HL-60 (cell line): Measurements from ENCODE around the gene WLS.

Experiments
- DNase-seq, 2 experiments: peaks; one replicate each; pipeline ENCODE4 v3.0.0-alpha.2; 2010 to 2020; ENCODE audit warnings: low read depth in 1 of 2, low spot score in 1 of 2
- H3K27ac ChIP-seq: fragments of 250-450 bp; sonication (Bioruptor Pico); replicated peaks from 2 replicates; pipeline ENCODE4 v1.5.1; 2020; ENCODE audit warnings: mild to moderate bottlenecking, moderate library complexity
- H3K27me3 ChIP-seq: fragments of 250-450 bp; sonication (Bioruptor Pico); 2 replicates; pipeline ENCODE4 v1.5.1; 2021; ENCODE audit warnings: mild to moderate bottlenecking, moderate library complexity; ENCODE audit not compliant: insufficient read depth, poor library complexity, severe bottlenecking
- H3K4me3 ChIP-seq: replicated peaks from 2 replicates; pipeline ENCODE4 v1.5.1; 2011; ENCODE audit warnings: mild to moderate bottlenecking, control low read depth, low read length; ENCODE audit not compliant: insufficient read depth
- GABPA ChIP-seq: IDR thresholded peaks from 2 replicates; pipeline ENCODE4 v1.6.1; 2012; ENCODE audit warnings: low read depth
- POLR2AphosphoS5 ChIP-seq: IDR thresholded peaks from 2 replicates; pipeline ENCODE4 v1.6.1; 2012; ENCODE audit warnings: low read depth
- SPI1 ChIP-seq: IDR thresholded peaks from 2 replicates; pipeline ENCODE4 v1.6.1; 2012; ENCODE audit warnings: low read depth, mild to moderate bottlenecking, borderline replicate concordance
- TF ChIP-seq, protein P1 (sequence below): IDR thresholded peaks from 2 replicates; pipeline ENCODE4 v1.6.1; 2012; ENCODE audit warnings: low read depth; ENCODE audit not compliant: insufficient replicate concordance
- TF ChIP-seq, protein P2 (sequence below): IDR thresholded peaks from one replicate; pipeline ENCODE4 v1.5.1; 2011; ENCODE audit warnings: low read length, control low read depth, inconsistent platforms; ENCODE audit not compliant: insufficient read depth

WLS gene

DNA sequence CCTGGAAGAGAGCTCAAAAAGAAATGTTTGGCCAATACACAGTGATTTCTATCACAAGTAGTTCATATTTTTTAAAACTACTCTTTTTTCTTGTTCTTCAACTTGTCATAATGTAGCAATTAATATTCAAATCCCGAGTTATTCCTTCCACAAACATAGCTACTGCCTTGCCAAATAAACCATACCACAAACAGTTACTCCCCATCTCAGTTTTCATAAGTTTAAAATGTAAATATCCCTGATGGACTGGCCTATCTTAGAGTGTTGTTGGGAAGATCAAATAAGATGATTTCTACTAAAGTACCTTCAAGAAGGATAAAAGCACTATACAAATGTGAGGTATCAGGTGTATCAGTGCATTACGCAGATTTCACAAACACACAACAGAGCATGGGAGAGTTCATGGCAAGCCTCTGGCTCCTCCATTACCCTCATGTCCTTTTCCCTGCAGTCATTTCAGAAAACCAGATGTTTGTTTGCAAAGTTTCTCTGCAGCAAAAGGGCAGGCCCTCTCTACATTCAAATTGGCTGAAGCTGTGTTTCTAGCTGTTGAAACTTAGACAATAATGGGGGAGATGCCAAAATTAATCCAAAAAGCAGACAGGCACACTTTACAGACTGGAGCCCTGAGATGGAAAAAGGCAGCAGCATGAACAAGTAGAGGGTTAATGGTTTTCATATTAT, 16.1 kb downstream of the WLS start:
- no peak overlapping the region for H3K27ac ChIP-seq
- H3K27me3 ChIP-seq, result peaks cover 2% of the 10 kb centered on the region
- DNase-seq, result no peak
- no peak for TF ChIP-seq GABPA
- no peak for TF ChIP-seq POLR2AphosphoS5
- TF ChIP-seq SPI1, result no peak
- TF ChIP-seq, protein P1, sequence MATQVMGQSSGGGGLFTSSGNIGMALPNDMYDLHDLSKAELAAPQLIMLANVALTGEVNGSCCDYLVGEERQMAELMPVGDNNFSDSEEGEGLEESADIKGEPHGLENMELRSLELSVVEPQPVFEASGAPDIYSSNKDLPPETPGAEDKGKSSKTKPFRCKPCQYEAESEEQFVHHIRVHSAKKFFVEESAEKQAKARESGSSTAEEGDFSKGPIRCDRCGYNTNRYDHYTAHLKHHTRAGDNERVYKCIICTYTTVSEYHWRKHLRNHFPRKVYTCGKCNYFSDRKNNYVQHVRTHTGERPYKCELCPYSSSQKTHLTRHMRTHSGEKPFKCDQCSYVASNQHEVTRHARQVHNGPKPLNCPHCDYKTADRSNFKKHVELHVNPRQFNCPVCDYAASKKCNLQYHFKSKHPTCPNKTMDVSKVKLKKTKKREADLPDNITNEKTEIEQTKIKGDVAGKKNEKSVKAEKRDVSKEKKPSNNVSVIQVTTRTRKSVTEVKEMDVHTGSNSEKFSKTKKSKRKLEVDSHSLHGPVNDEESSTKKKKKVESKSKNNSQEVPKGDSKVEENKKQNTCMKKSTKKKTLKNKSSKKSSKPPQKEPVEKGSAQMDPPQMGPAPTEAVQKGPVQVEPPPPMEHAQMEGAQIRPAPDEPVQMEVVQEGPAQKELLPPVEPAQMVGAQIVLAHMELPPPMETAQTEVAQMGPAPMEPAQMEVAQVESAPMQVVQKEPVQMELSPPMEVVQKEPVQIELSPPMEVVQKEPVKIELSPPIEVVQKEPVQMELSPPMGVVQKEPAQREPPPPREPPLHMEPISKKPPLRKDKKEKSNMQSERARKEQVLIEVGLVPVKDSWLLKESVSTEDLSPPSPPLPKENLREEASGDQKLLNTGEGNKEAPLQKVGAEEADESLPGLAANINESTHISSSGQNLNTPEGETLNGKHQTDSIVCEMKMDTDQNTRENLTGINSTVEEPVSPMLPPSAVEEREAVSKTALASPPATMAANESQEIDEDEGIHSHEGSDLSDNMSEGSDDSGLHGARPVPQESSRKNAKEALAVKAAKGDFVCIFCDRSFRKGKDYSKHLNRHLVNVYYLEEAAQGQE, result no peak
- TF ChIP-seq, protein P2, sequence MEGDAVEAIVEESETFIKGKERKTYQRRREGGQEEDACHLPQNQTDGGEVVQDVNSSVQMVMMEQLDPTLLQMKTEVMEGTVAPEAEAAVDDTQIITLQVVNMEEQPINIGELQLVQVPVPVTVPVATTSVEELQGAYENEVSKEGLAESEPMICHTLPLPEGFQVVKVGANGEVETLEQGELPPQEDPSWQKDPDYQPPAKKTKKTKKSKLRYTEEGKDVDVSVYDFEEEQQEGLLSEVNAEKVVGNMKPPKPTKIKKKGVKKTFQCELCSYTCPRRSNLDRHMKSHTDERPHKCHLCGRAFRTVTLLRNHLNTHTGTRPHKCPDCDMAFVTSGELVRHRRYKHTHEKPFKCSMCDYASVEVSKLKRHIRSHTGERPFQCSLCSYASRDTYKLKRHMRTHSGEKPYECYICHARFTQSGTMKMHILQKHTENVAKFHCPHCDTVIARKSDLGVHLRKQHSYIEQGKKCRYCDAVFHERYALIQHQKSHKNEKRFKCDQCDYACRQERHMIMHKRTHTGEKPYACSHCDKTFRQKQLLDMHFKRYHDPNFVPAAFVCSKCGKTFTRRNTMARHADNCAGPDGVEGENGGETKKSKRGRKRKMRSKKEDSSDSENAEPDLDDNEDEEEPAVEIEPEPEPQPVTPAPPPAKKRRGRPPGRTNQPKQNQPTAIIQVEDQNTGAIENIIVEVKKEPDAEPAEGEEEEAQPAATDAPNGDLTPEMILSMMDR, result no peak
- no peak overlapping the region for H3K4me3 ChIP-seq

DNA sequence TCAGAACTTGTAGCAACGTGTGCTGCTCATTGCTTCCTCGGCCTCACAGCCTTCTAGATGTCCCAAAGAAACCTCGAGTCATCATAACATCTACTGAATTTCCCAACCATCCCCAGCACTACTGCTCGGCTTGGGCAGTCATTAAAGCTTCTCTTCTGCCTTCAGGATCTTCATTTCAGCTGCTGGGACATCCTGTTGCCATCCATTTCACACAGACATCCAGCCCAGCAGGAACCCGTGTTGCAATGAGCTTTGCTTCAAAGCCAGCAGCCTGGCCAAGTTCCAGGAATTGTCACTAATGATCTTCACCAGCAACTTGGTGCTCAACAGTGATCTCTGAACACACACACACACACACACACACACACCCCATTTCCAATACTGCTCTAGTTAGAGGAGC, 18.5 kb downstream of the WLS start:
- TF ChIP-seq, protein P1, result no peak
- TF ChIP-seq SPI1 (no peak), GABPA (no peak), POLR2AphosphoS5 (no peak)
- TF ChIP-seq, protein P2, result no peak
- H3K27me3 ChIP-seq, result peaks cover 2% of the 10 kb centered on the region
- H3K4me3 ChIP-seq, result no peak overlapping the region
- DNase-seq, result peak in 1 of 2 experiments; percentile 10
- H3K27ac ChIP-seq, result no peak overlapping the region

DNA sequence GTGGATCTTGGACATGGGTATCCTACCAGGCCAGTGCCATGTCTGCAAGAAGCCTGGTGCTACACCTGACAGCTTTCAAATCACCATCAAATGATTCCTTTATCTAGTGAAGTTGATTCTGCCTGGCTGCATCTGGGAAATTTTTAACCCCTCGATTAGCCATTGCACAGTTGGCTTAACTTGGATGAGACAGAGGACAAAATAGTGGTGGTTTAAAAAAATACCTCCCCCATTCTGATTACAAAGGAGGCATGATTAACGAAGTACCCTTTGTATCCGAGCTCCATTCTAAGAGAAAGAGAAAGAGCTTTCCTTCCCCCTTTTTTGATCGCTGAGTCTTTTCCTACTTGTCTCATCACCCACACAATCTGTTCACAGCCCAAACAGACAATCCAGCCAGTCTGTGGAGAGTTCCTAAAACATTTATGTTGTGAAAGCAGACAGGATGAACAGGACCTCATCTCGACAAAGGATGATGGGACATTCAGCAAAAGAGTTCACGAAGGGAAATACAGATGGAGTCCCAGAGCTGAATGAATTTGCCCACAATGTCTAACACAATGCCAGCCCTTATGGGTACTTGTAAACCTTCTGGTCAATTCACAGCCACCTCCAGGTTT, 20.5 kb downstream of the WLS start:
- no peak for DNase-seq
- no peak overlapping the region for H3K4me3 ChIP-seq
- peaks cover 2% of the 10 kb centered on the region for H3K27me3 ChIP-seq
- H3K27ac ChIP-seq, result no peak overlapping the region
- TF ChIP-seq POLR2AphosphoS5 (no peak), SPI1 (no peak), GABPA (no peak)
- TF ChIP-seq, protein P1, result no peak
- TF ChIP-seq, protein P2, result no peak
